ENCODE results near the gene OPN1SW.

DNA sequence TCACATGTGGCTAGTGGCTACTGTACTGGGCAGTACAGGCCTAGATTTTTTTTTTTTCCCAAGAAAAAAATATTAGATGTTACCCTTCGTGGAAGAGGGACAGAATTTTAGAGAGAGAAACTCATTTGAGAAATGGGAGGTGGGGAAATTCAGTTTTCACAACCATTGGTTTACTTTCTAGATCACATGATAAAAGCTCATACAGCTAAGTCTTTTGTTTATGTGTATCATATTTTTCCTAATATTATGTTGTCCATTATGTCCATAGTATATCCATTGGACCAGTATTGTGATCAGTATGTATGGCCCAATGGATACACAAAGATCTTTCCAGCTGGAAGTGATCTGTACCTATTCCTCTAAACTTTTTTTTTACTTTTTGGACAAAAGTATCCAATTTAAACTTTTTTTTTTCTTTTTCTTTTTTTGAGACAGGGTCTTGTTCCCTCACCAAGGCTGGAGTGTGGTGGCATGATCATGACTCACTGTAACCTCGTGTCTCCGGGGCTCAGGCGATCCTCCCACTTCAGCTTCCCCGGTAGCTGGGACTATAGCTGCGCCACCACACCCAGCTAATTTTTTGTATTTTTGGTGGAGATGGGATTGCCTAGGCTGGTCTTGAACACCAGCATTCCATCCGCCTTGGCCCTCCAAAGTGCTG, 32.4 kb downstream of the OPN1SW start:
- TF ChIP-seq, protein P1, sequence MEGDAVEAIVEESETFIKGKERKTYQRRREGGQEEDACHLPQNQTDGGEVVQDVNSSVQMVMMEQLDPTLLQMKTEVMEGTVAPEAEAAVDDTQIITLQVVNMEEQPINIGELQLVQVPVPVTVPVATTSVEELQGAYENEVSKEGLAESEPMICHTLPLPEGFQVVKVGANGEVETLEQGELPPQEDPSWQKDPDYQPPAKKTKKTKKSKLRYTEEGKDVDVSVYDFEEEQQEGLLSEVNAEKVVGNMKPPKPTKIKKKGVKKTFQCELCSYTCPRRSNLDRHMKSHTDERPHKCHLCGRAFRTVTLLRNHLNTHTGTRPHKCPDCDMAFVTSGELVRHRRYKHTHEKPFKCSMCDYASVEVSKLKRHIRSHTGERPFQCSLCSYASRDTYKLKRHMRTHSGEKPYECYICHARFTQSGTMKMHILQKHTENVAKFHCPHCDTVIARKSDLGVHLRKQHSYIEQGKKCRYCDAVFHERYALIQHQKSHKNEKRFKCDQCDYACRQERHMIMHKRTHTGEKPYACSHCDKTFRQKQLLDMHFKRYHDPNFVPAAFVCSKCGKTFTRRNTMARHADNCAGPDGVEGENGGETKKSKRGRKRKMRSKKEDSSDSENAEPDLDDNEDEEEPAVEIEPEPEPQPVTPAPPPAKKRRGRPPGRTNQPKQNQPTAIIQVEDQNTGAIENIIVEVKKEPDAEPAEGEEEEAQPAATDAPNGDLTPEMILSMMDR (IDR thresholded peaks at IDR 0.05): no peak
- no peak for TF ChIP-seq POLR2A (IDR thresholded peaks at IDR 0.05)
- TF ChIP-seq POLR2AphosphoS5 (IDR thresholded peaks at IDR 0.05): no peak

Measured in breast epithelium (tissue), 3 donors.